ENCODE measurements around the gene SPDL1.

Gene SPDL1

GRCh38 chr5:169574134-169574646, 9.4 kb upstream of the SPDL1 start:
- H3K4me1 ChIP-seq (ENCODE audit: control insufficient read depth in 1 of 2, insufficient read depth in 2 of 2, low read length in 2 of 2) = no peaks in the 10 kb centered on the region
- no peaks in the 10 kb centered on the region for H3K27me3 ChIP-seq (ENCODE audit: low read depth, low read length)
- no peak overlapping the region for H3K27ac ChIP-seq (ENCODE audit: low read length)

DNA sequence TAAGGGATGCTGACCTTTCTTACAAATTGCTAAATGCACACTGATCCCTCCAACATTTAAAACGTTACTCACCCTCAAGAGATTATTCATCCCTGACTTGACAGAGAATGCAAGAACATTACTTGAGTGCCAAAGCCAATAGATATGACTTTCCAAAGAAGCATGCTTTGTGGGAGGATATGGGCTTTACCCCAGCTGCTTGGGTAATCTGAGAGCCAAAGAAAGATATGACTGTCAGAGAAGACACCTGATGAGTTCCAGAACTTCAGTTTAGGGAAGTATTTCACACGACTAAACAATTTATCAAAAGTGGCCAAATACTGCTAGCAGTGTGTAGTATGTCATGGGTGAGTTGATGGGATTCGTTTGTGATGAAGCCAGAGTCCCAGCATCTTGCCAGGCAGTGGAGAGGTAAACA, 7.4 kb upstream of the SPDL1 start:
- no peaks in the 10 kb centered on the region for H3K9me3 ChIP-seq (ENCODE audit: control insufficient read depth in 1 of 2, low read length in 2 of 2)

More at GRCh38 chr5:169574134-169574646, 9.4 kb upstream of the SPDL1 start:
- no peaks in the 10 kb centered on the region for H3K36me3 ChIP-seq (ENCODE audit: control insufficient read depth in 1 of 2, insufficient read depth in 2 of 2, low read length in 2 of 2)
- H3K9me3 ChIP-seq (ENCODE audit: control insufficient read depth in 1 of 2, low read length in 2 of 2) = no peaks in the 10 kb centered on the region
- H3K4me3 ChIP-seq (ENCODE audit: low read depth in 1 of 2, low read length in 2 of 2) = no peak overlapping the region

GRCh38 chr5:169577951-169578350, 5.6 kb upstream of the SPDL1 start:
- no peaks in the 10 kb centered on the region for H3K27me3 ChIP-seq (ENCODE audit: low read depth, low read length)
- H3K27ac ChIP-seq (ENCODE audit: low read length) = no peak overlapping the region
- no peak overlapping the region for H3K4me3 ChIP-seq (ENCODE audit: low read depth in 1 of 2, low read length in 2 of 2)
- H3K36me3 ChIP-seq (ENCODE audit: control insufficient read depth in 1 of 2, insufficient read depth in 2 of 2, low read length in 2 of 2) = no peaks in the 10 kb centered on the region
- peaks cover 0 to 5% of the 10 kb centered on the region in 2 donors for H3K4me1 ChIP-seq (ENCODE audit: control insufficient read depth in 1 of 2, insufficient read depth in 2 of 2, low read length in 2 of 2)
- no peaks in the 10 kb centered on the region for H3K9me3 ChIP-seq (ENCODE audit: control insufficient read depth in 1 of 2, low read length in 2 of 2)

More for the DNA sequence above, 7.4 kb upstream of the SPDL1 start:
- no peaks in the 10 kb centered on the region for H3K36me3 ChIP-seq (ENCODE audit: control insufficient read depth in 1 of 2, insufficient read depth in 2 of 2, low read length in 2 of 2)
- no peak overlapping the region for H3K4me3 ChIP-seq (ENCODE audit: low read depth in 1 of 2, low read length in 2 of 2)
- H3K27me3 ChIP-seq (ENCODE audit: low read depth, low read length) = no peaks in the 10 kb centered on the region
- H3K27ac ChIP-seq (ENCODE audit: low read length) = no peak overlapping the region
- peaks cover 0 to 2% of the 10 kb centered on the region in 2 donors for H3K4me1 ChIP-seq (ENCODE audit: control insufficient read depth in 1 of 2, insufficient read depth in 2 of 2, low read length in 2 of 2)

GRCh38 chr5:169580964-169581363, 2.6 kb upstream of the SPDL1 start:
- peak overlapping the region; percentile 7 for H3K27ac ChIP-seq (ENCODE audit: low read length)
- H3K4me1 ChIP-seq (ENCODE audit: control insufficient read depth in 1 of 2, insufficient read depth in 2 of 2, low read length in 2 of 2) = peaks cover 0 to 14% of the 10 kb centered on the region in 2 donors
- no peaks in the 10 kb centered on the region for H3K27me3 ChIP-seq (ENCODE audit: low read depth, low read length)
- no peaks in the 10 kb centered on the region for H3K9me3 ChIP-seq (ENCODE audit: control insufficient read depth in 1 of 2, low read length in 2 of 2)
- no peak overlapping the region for H3K4me3 ChIP-seq (ENCODE audit: low read depth in 1 of 2, low read length in 2 of 2)
- no peaks in the 10 kb centered on the region for H3K36me3 ChIP-seq (ENCODE audit: control insufficient read depth in 1 of 2, insufficient read depth in 2 of 2, low read length in 2 of 2)

DNA sequence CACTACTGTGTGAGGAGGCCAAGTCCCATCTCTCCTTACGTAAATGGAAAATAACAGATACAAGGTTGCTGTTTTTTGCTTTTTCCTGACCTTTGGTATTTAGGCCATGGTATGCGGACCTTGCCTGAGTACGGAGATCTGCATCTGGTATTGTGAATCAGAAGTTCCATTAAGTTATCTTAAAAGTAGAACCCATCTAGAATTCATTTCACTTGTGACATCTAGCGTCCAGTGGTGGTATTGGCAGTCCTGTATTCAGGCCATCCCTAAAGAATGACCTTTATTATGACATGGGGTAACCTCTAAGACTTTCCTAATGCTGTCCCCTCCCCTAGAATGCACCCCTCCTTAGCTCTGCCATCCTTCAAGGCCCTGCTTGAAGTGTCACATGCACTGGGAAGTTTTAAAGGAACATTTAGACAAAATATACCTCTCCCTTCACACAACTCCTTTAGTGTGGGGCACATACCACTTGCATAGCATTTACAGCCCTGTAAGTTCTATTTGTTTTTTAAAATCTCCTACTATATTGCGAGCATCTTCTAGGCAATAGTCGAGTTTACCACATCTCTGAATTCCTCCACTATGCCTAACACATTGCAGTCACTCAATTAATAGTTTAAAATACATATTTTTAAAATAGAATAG, 1.9 kb upstream of the SPDL1 start:
- H3K36me3 ChIP-seq (ENCODE audit: control insufficient read depth in 1 of 2, insufficient read depth in 2 of 2, low read length in 2 of 2) = no peaks in the 10 kb centered on the region
- no peak overlapping the region for H3K4me3 ChIP-seq (ENCODE audit: low read depth in 1 of 2, low read length in 2 of 2)
- no peaks in the 10 kb centered on the region for H3K27me3 ChIP-seq (ENCODE audit: low read depth, low read length)
- H3K27ac ChIP-seq (ENCODE audit: low read length) = no peak overlapping the region
- peaks cover 0 to 14% of the 10 kb centered on the region in 2 donors for H3K4me1 ChIP-seq (ENCODE audit: control insufficient read depth in 1 of 2, insufficient read depth in 2 of 2, low read length in 2 of 2)
- H3K9me3 ChIP-seq (ENCODE audit: control insufficient read depth in 1 of 2, low read length in 2 of 2) = no peaks in the 10 kb centered on the region

GRCh38 chr5:169583101-169583423, 511 bp upstream of the SPDL1 start:
- Histone ChIP-seq H3K27ac (ENCODE audit: low read length) (peak overlapping the region; percentile 83), H3K4me3 (ENCODE audit: low read depth in 1 of 2, low read length in 2 of 2) (peak overlapping the region; percentile 81 to 88), H3K9me3 (ENCODE audit: control insufficient read depth in 1 of 2, low read length in 2 of 2) (no peaks in the 10 kb centered on the region), H3K36me3 (ENCODE audit: control insufficient read depth in 1 of 2, insufficient read depth in 2 of 2, low read length in 2 of 2) (no peaks in the 10 kb centered on the region), H3K4me1 (ENCODE audit: control insufficient read depth in 1 of 2, insufficient read depth in 2 of 2, low read length in 2 of 2) (peaks cover 0 to 14% of the 10 kb centered on the region in 2 donors), H3K27me3 (ENCODE audit: low read depth, low read length) (no peaks in the 10 kb centered on the region)

DNA sequence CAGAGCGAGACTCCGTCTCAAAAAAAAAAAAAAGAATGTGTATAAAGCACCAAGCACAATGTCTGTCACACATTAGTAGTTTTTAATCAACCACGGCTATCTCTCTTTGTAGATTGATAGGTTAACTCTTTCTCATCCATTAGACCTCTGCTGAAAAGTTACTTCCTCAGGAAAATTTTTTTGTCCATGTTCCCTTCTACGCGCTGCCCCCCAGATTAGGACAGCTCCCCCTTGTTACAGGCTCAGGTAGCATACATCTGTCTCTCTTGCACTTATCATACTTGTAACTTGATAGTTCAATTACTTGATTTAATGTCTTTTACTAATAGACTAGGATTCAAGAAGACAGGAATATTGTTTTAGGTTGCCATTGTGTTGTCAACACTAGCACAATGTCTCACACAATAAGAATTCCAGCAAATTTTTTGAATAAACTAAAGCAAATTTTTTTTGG, 1.5 kb downstream of the SPDL1 start:
- Histone ChIP-seq H3K27ac (ENCODE audit: low read length) (no peak overlapping the region), H3K9me3 (ENCODE audit: control insufficient read depth in 1 of 2, low read length in 2 of 2) (no peaks in the 10 kb centered on the region), H3K4me3 (ENCODE audit: low read depth in 1 of 2, low read length in 2 of 2) (peak overlapping the region in 1 of 2 donors; percentile 88), H3K4me1 (ENCODE audit: control insufficient read depth in 1 of 2, insufficient read depth in 2 of 2, low read length in 2 of 2) (peaks cover 0 to 14% of the 10 kb centered on the region in 2 donors), H3K27me3 (ENCODE audit: low read depth, low read length) (no peaks in the 10 kb centered on the region), H3K36me3 (ENCODE audit: control insufficient read depth in 1 of 2, insufficient read depth in 2 of 2, low read length in 2 of 2) (peaks cover 6 to 10% of the 10 kb centered on the region in 2 donors)

DNA sequence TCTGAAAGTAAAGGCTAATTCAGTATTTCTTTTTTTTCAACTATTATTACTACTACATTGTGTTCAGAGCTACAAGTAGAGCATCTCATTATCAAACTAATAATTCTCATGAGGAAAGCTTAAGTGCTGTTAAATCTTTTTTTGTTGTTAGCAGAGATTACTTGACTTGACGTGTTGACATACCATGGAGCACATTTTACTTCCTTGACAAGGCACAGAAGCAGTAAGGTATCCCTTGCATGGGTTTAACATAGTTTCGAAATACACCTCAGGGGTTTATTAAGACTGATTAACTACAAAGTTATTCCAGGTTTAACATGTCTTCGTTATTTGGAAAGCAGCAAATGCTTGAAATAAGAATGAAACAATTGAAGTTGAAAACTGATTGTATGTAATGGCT, 7.0 kb downstream of the SPDL1 start:
- Histone ChIP-seq H3K9me3 (ENCODE audit: control insufficient read depth in 1 of 2, low read length in 2 of 2) (no peaks in the 10 kb centered on the region), H3K27me3 (ENCODE audit: low read depth, low read length) (no peaks in the 10 kb centered on the region), H3K36me3 (ENCODE audit: control insufficient read depth in 1 of 2, insufficient read depth in 2 of 2, low read length in 2 of 2) (peaks cover 38 to 40% of the 10 kb centered on the region in 2 donors)

GRCh38 chr5:169591636-169592035, 8.1 kb downstream of the SPDL1 start:
- Histone ChIP-seq H3K4me1 (ENCODE audit: control insufficient read depth in 1 of 2, insufficient read depth in 2 of 2, low read length in 2 of 2) (no peaks in the 10 kb centered on the region), H3K36me3 (ENCODE audit: control insufficient read depth in 1 of 2, insufficient read depth in 2 of 2, low read length in 2 of 2) (peaks cover 40% of the 10 kb centered on the region in 2 donors), H3K27me3 (ENCODE audit: low read depth, low read length) (no peaks in the 10 kb centered on the region), H3K9me3 (ENCODE audit: control insufficient read depth in 1 of 2, low read length in 2 of 2) (no peaks in the 10 kb centered on the region), H3K27ac (ENCODE audit: low read length) (no peak overlapping the region), H3K4me3 (ENCODE audit: low read depth in 1 of 2, low read length in 2 of 2) (no peak overlapping the region)

More for the DNA sequence above, 7.0 kb downstream of the SPDL1 start:
- H3K4me3 ChIP-seq (ENCODE audit: low read depth in 1 of 2, low read length in 2 of 2) = no peak overlapping the region
- no peaks in the 10 kb centered on the region for H3K4me1 ChIP-seq (ENCODE audit: control insufficient read depth in 1 of 2, insufficient read depth in 2 of 2, low read length in 2 of 2)
- H3K27ac ChIP-seq (ENCODE audit: low read length) = no peak overlapping the region

DNA sequence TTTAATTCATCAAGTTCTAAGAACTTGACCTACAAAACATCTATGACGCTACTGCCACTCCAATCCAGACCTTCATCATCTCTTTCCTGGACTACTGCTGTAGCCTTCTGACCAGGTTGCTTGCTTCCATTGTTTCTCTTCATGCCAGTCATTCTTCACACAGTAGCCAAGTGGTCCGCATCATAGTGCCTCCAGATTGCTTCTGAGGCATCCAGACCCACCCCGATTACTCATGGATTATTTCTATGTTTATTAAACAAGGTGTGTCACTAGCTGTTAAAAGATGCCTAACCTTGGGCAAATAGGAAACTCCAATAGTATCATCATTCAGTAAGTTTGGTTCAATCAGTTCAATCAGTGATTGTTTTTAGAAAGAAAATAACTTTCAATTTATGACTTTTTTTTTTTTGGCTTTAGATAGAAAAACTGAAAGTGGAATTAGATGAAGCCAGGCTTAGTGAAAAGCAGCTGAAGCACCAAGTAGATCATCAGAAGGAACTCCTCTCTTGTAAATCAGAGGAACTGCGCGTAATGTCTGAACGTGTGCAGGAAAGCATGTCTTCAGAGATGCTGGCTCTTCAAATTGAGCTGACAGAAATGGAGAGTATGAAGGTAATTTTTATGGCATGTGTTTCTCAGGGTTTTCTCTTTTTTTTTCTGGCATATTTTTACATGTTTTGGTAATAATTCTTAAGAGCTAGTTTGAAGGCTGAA, 9.5 kb downstream of the SPDL1 start:
- no peaks in the 10 kb centered on the region for H3K27me3 ChIP-seq (ENCODE audit: low read depth, low read length)
- H3K36me3 ChIP-seq (ENCODE audit: control insufficient read depth in 1 of 2, insufficient read depth in 2 of 2, low read length in 2 of 2) = peaks cover 44 to 47% of the 10 kb centered on the region in 2 donors
- H3K9me3 ChIP-seq (ENCODE audit: control insufficient read depth in 1 of 2, low read length in 2 of 2) = no peaks in the 10 kb centered on the region
- no peak overlapping the region for H3K4me3 ChIP-seq (ENCODE audit: low read depth in 1 of 2, low read length in 2 of 2)
- no peak overlapping the region for H3K27ac ChIP-seq (ENCODE audit: low read length)
- no peaks in the 10 kb centered on the region for H3K4me1 ChIP-seq (ENCODE audit: control insufficient read depth in 1 of 2, insufficient read depth in 2 of 2, low read length in 2 of 2)

DNA sequence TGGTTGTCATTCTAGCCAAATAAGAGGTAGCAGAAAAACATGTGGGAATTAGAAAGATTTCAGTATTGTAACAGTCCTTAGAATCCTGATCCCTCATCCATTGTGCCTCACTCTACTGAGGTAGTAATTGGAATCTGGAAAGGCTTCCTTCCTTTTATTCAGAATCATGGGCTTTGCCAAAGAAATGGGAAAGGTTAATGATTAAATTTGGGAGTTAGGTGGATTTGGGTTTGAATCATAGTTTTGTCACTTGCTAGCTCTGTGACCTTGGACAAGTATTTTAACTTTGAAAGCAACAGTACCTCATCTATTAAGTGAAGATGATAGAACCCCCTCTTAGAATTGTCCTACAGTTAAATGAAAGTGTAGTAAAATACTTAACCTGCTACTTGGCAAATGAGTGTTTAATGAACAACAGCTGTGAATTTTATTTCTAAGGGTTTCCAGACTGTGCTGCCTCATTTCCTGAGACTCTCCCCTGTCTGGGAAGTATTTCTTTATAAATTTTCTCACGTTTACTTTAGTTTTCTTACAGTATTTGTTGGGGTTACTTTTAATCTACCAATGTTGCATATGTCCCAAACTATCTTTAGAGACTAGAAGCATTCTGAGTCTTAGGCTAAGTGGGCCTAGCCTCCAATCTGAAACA, 11.7 kb downstream of the SPDL1 start:
- H3K27me3 ChIP-seq (ENCODE audit: low read depth, low read length) = no peaks in the 10 kb centered on the region
- no peaks in the 10 kb centered on the region for H3K9me3 ChIP-seq (ENCODE audit: control insufficient read depth in 1 of 2, low read length in 2 of 2)
- H3K4me3 ChIP-seq (ENCODE audit: low read depth in 1 of 2, low read length in 2 of 2) = no peak overlapping the region
- H3K27ac ChIP-seq (ENCODE audit: low read length) = no peak overlapping the region
- peaks cover 41 to 55% of the 10 kb centered on the region in 2 donors for H3K36me3 ChIP-seq (ENCODE audit: control insufficient read depth in 1 of 2, insufficient read depth in 2 of 2, low read length in 2 of 2)
- no peaks in the 10 kb centered on the region for H3K4me1 ChIP-seq (ENCODE audit: control insufficient read depth in 1 of 2, insufficient read depth in 2 of 2, low read length in 2 of 2)

Data from muscle layer of duodenum (tissue), 2 donors.